Activated CD8-positive, alpha-beta T cell treated with anti-CD3 and anti-CD28 coated beads for 36 hours (primary cell): ENCODE data around the gene UNKL. TPM values are rescaled to one million over a fixed set of nuclear protein-coding genes. Genes with fewer than 3 reads are reported as not detected.

Experiments
- ATAC-seq: fragments of 200-7000 bp; cut with Tn5 transposase; one replicate; pipeline ENCODE4 v1.10.0; 2021; ENCODE audit warnings: mild to moderate bottlenecking, moderate library complexity
- CTCF ChIA-PET: fragments of 350-600 bp; sonication (Branson Sonifier 250); formaldehyde crosslinking; loops from one replicate; lab custom pipeline; 2021; ENCODE audit warnings: antibody characterized with exemption; lab: Charles Lee
- POLR2A ChIA-PET: fragments of 350-600 bp; sonication (Branson Sonifier 250); formaldehyde crosslinking; loops from one replicate; lab custom pipeline; 2021; ENCODE audit warnings: antibody characterized with exemption; lab: Charles Lee
- DNase-seq: peaks from one replicate; pipeline ENCODE4 v3.0.0-alpha.2; 2020
- H3K27ac Mint-ChIP-seq: one replicate; pipeline ENCODE4 v1.8.0; 2021; ENCODE audit warnings: mild to moderate bottlenecking, mixed read lengths
- H3K27me3 Mint-ChIP-seq: one replicate; pipeline ENCODE4 v1.8.0; 2021; ENCODE audit warnings: mixed read lengths
- H3K36me3 Mint-ChIP-seq: one replicate; pipeline ENCODE4 v1.8.0; 2021; ENCODE audit warnings: low read depth, mixed read lengths
- H3K4me1 Mint-ChIP-seq: one replicate; pipeline ENCODE4 v1.8.0; 2021; ENCODE audit warnings: low read depth, mixed read lengths
- H3K4me3 Mint-ChIP-seq: one replicate; pipeline ENCODE4 v1.8.0; 2021; ENCODE audit warnings: mild to moderate bottlenecking, moderate library complexity, mixed read lengths
- H3K9me3 Mint-ChIP-seq: one replicate; pipeline ENCODE4 v1.8.0; 2021; ENCODE audit warnings: mixed read lengths
- intact Hi-C: fragments of 100-400 bp; cut with micrococcal nuclease; formaldehyde crosslinking; loops from one replicate; pipeline ENCODE4 v1.10.0; 2022
- total RNA-seq, 2 experiments: library from RNA; stranded (reverse); gene quantifications; one replicate each; pipeline ENCODE4 v1.2.3, GENCODE V29; 2021
- TF ChIP-seq, protein P1 (sequence below): fragments of 200-600 bp; IDR thresholded peaks from one replicate; pipeline ENCODE4 v1.8.0; 2022; ENCODE audit warnings: antibody characterized with exemption, mild to moderate bottlenecking

The UNKL gene
- total RNA-seq, 2 experiments from 2014 or later, result 32.4 to 38.1 TPM

DNA sequence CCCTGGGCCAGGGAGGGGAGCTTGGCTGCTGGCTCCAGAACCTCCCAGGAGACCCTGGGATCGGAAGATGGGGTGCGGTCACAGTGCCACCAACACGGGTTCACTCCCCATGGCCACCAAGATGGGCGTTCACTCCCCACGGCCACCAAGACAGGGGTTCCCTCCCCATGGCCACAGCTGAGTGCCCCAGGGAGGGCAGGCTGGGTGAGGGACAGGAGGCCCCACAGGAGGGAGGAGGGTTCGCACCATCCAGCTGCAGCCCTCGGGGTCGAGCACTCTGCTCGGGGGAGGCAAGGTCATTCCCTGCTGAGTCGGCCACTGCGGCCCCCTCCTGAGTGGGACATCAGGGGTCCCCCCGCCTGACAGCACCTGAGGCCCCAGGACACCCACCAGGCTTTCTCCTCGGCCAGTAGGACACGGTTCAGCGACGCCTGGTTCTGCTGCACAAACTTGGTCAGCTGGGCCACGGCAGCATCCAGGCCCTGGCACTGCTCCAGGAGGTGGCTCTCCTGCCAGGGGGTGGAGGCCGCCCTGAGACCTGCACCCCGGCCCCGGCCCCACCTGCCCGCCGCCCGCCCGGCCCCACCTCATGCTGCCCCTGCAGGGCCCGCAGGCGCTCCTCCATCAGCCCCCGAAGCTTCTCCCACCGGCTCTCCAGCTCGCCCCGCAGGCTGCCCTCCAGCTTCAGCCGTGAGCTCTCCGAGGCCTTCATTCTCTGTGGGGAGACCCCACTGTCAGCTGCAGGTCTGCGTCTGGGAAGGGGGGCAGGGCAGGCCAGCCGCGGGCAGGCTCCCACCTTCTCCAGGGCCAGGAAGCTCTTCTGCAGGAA lies 23.9 kb upstream of the UNKL start:
- no peaks in the 10 kb centered on the region for H3K36me3 Mint-ChIP-seq
- DNase-seq, result no peak
- ChIA-PET CTCF (interaction anchor here (1.2 kb wide), 1 partner anchor 9 kb away, joined by 3 read pairs; no protein-coding TSS in a partner anchor), POLR2A (interaction anchor here (0.8 kb wide), 1 partner anchor 17 kb away, joined by 3 read pairs; no protein-coding TSS in a partner anchor)
- no peaks in the 10 kb centered on the region for H3K4me1 Mint-ChIP-seq
- H3K9me3 Mint-ChIP-seq, result no peaks in the 10 kb centered on the region
- H3K27me3 Mint-ChIP-seq, result no peaks in the 10 kb centered on the region
- no peak overlapping the region for H3K4me3 Mint-ChIP-seq
- intact Hi-C loops, result no loop called here
- no peak overlapping the region for H3K27ac Mint-ChIP-seq
- no peak for ATAC-seq
- TF ChIP-seq, protein P1, sequence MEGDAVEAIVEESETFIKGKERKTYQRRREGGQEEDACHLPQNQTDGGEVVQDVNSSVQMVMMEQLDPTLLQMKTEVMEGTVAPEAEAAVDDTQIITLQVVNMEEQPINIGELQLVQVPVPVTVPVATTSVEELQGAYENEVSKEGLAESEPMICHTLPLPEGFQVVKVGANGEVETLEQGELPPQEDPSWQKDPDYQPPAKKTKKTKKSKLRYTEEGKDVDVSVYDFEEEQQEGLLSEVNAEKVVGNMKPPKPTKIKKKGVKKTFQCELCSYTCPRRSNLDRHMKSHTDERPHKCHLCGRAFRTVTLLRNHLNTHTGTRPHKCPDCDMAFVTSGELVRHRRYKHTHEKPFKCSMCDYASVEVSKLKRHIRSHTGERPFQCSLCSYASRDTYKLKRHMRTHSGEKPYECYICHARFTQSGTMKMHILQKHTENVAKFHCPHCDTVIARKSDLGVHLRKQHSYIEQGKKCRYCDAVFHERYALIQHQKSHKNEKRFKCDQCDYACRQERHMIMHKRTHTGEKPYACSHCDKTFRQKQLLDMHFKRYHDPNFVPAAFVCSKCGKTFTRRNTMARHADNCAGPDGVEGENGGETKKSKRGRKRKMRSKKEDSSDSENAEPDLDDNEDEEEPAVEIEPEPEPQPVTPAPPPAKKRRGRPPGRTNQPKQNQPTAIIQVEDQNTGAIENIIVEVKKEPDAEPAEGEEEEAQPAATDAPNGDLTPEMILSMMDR, result no peak

DNA sequence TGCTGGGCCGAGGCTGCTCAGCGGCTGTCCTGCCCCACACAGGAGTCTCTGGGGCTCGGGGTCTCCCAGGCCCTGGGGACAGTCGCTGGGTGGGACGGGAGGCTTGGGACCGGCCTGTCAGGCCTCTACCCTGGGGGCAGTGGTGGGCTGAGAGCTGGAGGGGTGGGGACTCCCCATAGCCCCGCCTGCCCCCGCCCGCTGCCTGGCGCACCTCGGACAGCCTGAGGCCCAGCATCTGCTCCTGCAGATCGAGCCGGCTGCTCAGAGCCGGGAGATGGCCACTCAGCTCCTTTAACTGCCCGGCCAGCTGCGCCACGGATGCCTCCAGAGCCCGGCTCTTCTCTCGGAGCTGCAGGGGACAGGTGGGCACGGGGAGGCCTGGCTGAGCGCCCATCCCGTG lies 23.1 kb upstream of the UNKL start:
- intact Hi-C loops, result no loop called here
- ChIA-PET CTCF (interaction anchor here (1.2 kb wide), 1 partner anchor 9 kb away, joined by 3 read pairs; no protein-coding TSS in a partner anchor), POLR2A (interaction anchor here (0.8 kb wide), 1 partner anchor 16 kb away, joined by 3 read pairs; no protein-coding TSS in a partner anchor)
- TF ChIP-seq, protein P1, result no peak
- Mint-ChIP-seq H3K4me1 (no peaks in the 10 kb centered on the region), H3K9me3 (no peaks in the 10 kb centered on the region), H3K36me3 (no peaks in the 10 kb centered on the region), H3K27me3 (no peaks in the 10 kb centered on the region), H3K4me3 (no peak overlapping the region), H3K27ac (no peak overlapping the region)
- DNase-seq, result no peak
- no peak for ATAC-seq

DNA sequence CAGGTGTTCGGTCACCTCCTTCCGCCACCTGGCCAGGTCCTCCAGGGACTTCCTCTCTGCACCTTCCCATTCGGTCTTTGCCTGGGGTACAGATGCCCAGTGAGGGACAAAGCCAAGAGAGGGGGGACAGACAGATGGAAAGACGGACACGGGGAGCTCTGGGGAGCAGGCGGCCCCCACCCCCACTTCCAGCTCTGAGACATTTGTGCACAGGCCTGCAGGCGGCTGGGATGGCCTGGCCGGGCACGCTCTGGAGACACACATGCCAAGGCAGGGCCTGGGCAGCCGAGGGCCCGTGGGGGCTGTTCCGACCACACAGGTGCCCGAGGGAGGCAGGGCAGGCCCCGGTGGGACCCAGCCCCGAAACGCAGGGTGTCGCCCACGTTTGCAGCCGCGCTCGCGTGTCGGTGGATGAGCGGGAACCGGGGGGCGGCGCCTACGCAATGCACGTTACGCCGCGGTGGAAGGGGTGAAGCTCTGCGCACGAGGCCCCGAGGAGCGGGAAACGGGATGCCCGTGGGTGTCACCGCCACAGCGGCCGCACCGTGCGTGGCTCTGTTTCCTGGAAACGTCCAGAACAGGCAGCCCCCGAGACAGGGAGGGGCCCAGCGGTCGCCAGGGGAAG lies 22.3 kb upstream of the UNKL start:
- POLR2A ChIA-PET, result no interaction called here
- CTCF ChIA-PET, result interaction anchor here (1.2 kb wide), 1 partner anchor 8 kb away, joined by 3 read pairs; no protein-coding TSS in a partner anchor
- ATAC-seq, result no peak

DNA sequence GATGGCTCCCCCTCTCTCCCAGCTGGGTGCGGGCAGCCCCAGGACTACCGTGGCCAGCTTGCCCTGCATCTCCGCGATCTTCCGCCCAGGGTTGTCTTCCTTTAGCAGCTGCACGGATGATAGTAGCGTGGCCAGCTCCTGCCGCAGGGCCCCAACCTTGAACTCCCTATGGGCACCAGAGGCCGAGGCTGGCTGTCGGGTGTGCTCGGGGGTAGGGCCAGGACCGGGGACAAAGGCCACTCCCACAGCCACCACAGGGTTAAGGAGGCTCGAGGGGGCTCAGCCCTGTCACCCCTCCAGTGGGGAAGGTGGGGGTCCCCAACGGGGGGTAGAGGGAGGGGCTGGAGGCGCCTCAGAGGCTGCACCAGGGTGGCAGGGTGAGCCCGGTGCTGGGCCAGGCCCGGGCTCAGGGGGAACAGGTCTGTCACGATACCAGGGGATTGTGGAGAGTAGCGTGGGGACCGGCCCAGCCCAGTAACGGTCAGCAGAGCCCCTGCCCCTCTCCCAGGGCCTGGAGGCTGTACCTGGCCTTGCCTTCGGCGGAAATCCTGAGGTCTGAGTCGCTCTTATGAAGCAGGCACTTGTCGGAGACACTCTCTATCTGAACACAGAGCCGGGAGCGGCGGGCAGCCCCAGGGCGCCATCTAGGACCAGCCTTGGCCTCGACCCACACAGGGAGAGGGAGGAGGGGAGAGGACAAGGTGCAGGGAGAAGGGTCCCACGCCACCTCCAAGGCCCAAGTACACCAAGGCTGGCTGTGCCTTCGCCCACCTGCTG lies 21.6 kb upstream of the UNKL start:
- no peaks in the 10 kb centered on the region for H3K36me3 Mint-ChIP-seq
- H3K9me3 Mint-ChIP-seq, result no peaks in the 10 kb centered on the region
- no peak overlapping the region for H3K4me3 Mint-ChIP-seq
- H3K27me3 Mint-ChIP-seq, result no peaks in the 10 kb centered on the region
- H3K27ac Mint-ChIP-seq, result no peak overlapping the region
- intact Hi-C loops, result no loop called here
- no peak for DNase-seq
- TF ChIP-seq, protein P1, result no peak
- ATAC-seq, result no peak
- ChIA-PET CTCF (no interaction called here), POLR2A (no interaction called here)
- H3K4me1 Mint-ChIP-seq, result no peaks in the 10 kb centered on the region

More for the DNA sequence above, 22.3 kb upstream of the UNKL start:
- Mint-ChIP-seq H3K4me3 (no peak overlapping the region), H3K4me1 (no peaks in the 10 kb centered on the region), H3K27ac (no peak overlapping the region), H3K27me3 (no peaks in the 10 kb centered on the region), H3K9me3 (no peaks in the 10 kb centered on the region), H3K36me3 (no peaks in the 10 kb centered on the region)
- TF ChIP-seq, protein P1, result no peak
- no peak for DNase-seq
- intact Hi-C loops, result no loop called here
